ENCODE data around the gene FAM169A.
A peak's percentile ranks its signal among the peaks of the same experiment; 100 is the strongest.
"Not testable (repeated sequence)": the region's sequence is repeated elsewhere in the genome, so short reads cannot be mapped to it uniquely, and the experiment has no call there.

Gene FAM169A

GRCh38 chr5:74865804-74866595, at the start of gene FAM169A:
TSS of gene FAM169A (minus strand) at chr5:74866387. CDS start at chr5:74841676, 24,711 bp downstream.
- no peak for DNase-seq

- no peak for DNase-seq
Observed at GRCh38 chr5:74915488-74915887, 49.3 kb upstream of the FAM169A start.

- not testable (repeated sequence) for DNase-seq
Observed at GRCh38 chr5:74911421-74911820, 45.2 kb upstream of the FAM169A start.

- DNase-seq = not testable (repeated sequence)
Observed at GRCh38 chr5:74909888-74910287, 43.7 kb upstream of the FAM169A start.

GRCh38 chr5:74908237-74908636, 42.0 kb upstream of the FAM169A start:
- not testable (repeated sequence) for DNase-seq

- not testable (repeated sequence) for DNase-seq
Observed at GRCh38 chr5:74904713-74905112, 38.5 kb upstream of the FAM169A start.

- DNase-seq = no peak
Observed at GRCh38 chr5:74903165-74903787, 37.1 kb upstream of the FAM169A start.

- DNase-seq = no peak
Observed at GRCh38 chr5:74897049-74897448, 30.9 kb upstream of the FAM169A start.

- peak; percentile 66 for DNase-seq
Observed at GRCh38 chr5:74895906-74896305, 29.7 kb upstream of the FAM169A start.

GRCh38 chr5:74894351-74894750, 28.2 kb upstream of the FAM169A start:
- DNase-seq = no peak

- DNase-seq = no peak
Observed at GRCh38 chr5:74892921-74893320, 26.7 kb upstream of the FAM169A start.

GRCh38 chr5:74889523-74890105, 23.4 kb upstream of the FAM169A start:
- DNase-seq = no peak

- DNase-seq = no peak
Observed at GRCh38 chr5:74888117-74888516, 21.9 kb upstream of the FAM169A start.

- peak; percentile 2 for DNase-seq
Observed at GRCh38 chr5:74885170-74885569, 19.0 kb upstream of the FAM169A start.

GRCh38 chr5:74882379-74883134, 16.4 kb upstream of the FAM169A start:
- DNase-seq = not testable (repeated sequence)

GRCh38 chr5:74877624-74878304, 11.6 kb upstream of the FAM169A start:
- no peak for DNase-seq

GRCh38 chr5:74875994-74876791, 10.0 kb upstream of the FAM169A start:
- DNase-seq = no peak

- no peak for DNase-seq
Observed at GRCh38 chr5:74873525-74874249, 7.5 kb upstream of the FAM169A start.

GRCh38 chr5:74870299-74871067, 4.3 kb upstream of the FAM169A start:
- DNase-seq = no peak

- not testable (repeated sequence) for DNase-seq
Observed at GRCh38 chr5:74869414-74869813, 3.2 kb upstream of the FAM169A start.

Measured in DMS79 treated with DMSO at 0.1 percent for 48 hours (cell line).